HFF-Myc (cell line): ENCODE results near the gene NUDC.
A peak's percentile ranks its signal among the peaks of the same experiment; 100 is the strongest.

ENCODE experiments used
- DNase-seq: peaks from one replicate; pipeline ENCODE4 v3.0.0-alpha.2; 2011; ENCODE audit warnings: low read depth; ENCODE audit errors: extremely low read depth
- H3K4me3 ChIP-seq: replicated peaks from 2 replicates; pipeline ENCODE4 v1.5.1; 2011; ENCODE audit warnings: low read depth, mild to moderate bottlenecking, control low read depth, low read length
- CTCF ChIP-seq: IDR thresholded peaks from 2 replicates; pipeline ENCODE4 v1.5.1; 2012; ENCODE audit warnings: mild to moderate bottlenecking, low read depth, low read length, control low read depth; ENCODE audit errors: missing control alignments

NUDC gene

GRCh38 chr1:26913389-26913753, 8.2 kb upstream of the NUDC start:
- no peak overlapping the region for H3K4me3 ChIP-seq
- no peak for DNase-seq
- TF ChIP-seq CTCF: no peak

- TF ChIP-seq CTCF: no peak
- no peak within 1 kb of the TSS for H3K4me3 ChIP-seq
- DNase-seq: no peak
Observed at GRCh38 chr1:26913754-26914619, 7.6 kb upstream of the NUDC start, which contains the start of gene NR0B2. TSS of gene NR0B2 (minus strand) at chr1:26913975. CDS start at chr1:26913940, 35 bp downstream.

DNA sequence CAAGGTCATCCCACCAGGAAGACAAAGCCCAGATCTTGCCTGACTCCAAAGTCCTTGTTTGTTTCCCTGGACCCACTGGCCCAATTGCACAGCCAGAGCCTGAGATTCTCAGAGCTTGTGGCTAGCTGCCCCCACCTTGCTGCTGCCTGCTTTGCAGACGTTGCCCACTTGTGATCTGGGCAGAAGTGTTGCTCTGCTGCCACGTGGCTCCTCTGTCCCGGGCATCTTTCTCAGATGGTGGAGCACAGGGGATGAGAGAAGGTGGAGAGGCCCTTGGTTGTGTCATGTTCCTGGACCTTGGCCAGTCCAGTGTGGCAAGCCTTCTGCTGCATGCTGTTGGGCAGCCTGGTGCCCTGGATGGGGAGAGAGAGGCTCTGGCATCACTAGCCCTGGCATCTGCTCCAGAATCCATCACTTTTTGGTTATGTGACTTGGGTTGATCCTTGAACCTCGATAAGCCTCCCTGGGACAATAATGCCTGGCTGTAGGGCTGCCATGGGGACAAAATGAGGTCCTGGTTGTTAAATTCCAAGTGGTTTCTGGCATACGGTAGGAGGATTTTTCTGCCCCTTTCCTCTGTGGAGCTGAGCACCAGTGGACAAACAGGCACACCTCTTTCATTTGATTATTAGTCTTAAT, 6.2 kb upstream of the NUDC start:
- DNase-seq: no peak
- H3K4me3 ChIP-seq: no peak overlapping the region
- no peak for TF ChIP-seq CTCF

- peak overlapping the region; percentile 97 for H3K4me3 ChIP-seq
- no peak for DNase-seq
- no peak for TF ChIP-seq CTCF
Observed at GRCh38 chr1:26921126-26921539, 410 bp upstream of the NUDC start.

DNA sequence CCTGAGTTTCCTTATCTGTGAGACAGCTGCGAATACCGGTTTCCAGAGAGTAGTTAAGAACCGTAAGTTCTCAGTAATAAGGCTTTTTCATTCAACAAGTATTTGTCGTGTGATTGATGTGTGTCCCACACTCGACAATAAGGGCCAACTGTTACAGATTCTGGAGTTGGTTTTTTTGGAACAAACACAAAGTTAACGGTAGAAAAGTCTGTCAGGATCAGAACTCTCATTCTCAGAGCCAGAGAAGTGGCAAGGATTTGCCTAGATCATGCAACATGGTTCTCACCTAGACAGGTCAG, 837 bp downstream of the NUDC start:
- peak overlapping the region; percentile 97 for H3K4me3 ChIP-seq
- no peak for TF ChIP-seq CTCF
- no peak for DNase-seq

GRCh38 chr1:26922901-26923300, 1.4 kb downstream of the NUDC start:
- no peak for TF ChIP-seq CTCF
- H3K4me3 ChIP-seq: peak overlapping the region; percentile 97
- DNase-seq: no peak
